Measurements from ENCODE around the gene ANAPC16.

DNA sequence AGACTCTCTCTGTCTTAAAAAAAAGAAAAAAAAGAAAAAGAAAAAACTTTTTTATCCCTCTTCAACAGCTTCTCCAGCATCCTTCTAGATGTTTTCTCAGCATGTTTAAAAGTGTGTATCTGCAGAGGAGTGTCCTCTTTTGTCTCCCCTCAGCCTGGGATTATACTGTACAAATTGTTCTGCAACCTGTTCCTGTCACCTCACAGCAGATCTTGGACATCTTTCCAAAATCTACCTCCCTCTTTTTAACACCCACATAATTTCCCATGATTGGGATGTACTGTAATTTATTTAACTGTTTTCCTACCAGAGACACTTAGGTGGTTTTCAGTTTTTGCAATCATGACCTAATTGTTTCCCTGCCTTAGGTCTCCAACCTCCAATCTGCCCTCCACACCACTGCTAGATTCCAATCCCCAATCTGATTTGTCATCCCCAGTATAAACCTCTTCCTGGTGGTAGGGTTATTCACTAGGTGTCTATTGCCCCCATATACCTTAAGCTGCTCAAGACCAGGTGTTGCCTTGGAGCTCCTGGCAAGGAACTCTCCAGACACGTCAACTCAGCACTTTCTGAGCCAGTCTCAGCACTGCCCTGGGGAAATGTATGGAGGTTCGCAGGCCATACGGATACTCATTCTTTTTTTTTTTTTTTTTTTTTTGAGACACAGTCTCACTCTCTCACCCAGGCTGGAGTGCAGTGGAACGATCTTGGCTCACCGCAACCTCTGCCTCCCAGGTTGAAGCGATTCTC is 40.3 kb downstream of the ANAPC16 start:
- peak in 1 of 2 donors; percentile 53 for TF ChIP-seq POLR2AphosphoS5 (IDR thresholded peaks at IDR 0.05; ENCODE audit: insufficient read depth in 1 of 2, low read depth in 1 of 2)
- no peak for TF ChIP-seq POLR2A (IDR thresholded peaks at IDR 0.05)
